HG02852 (cell line): Measurements from ENCODE around the gene HHLA2.

Source experiments
- ATAC-seq: cut with Tn5 transposase; IDR thresholded peaks from one replicate; pipeline ENCODE4 v1.9.1; 2021; ENCODE audit warnings: mild to moderate bottlenecking, moderate library complexity; ENCODE audit not compliant: unreplicated experiment

Gene HHLA2

GRCh38 chr3:108412121-108412750 lies 115.9 kb downstream of the HHLA2 start:
- no peak for ATAC-seq

DNA sequence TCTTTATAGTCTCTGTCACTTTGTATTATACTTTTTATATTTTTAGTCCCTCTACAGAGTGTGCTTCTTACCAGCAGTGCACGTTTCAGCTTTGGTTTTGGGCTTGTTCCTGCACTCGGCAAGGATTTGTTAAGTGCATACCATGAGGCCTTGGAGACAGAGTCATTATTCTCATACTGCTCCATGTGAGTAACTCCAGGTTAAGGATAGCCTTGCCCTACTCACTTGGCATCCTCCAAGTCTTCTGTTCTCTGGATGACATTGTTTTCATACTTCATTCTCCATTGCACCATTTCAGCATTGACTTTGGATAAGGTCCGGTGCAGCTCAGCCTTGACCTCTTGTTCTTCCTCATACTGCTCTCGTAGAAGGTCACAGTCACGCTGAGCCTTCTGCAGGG lies 117.7 kb downstream of the HHLA2 start:
- no peak for ATAC-seq

DNA sequence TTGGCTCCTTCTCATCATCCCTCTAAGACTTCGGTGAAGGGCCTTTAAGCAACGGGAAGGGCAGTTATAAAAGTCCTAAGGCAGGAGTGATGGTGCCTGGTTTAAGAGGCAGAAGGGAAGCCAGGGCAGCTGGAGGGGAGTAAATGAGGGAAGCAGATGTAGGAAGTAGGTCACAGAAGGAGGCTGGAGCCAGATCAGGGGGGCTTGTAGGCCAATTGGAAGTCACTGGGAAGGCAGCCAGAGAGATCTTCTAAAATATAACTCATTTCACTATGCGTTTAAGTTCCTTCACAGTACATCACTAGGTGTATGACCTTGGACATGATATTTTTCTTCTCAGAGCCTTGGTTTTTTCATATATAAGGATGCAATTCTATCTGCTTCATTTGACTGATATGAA lies 119.3 kb downstream of the HHLA2 start:
- ATAC-seq, result no peak

DNA sequence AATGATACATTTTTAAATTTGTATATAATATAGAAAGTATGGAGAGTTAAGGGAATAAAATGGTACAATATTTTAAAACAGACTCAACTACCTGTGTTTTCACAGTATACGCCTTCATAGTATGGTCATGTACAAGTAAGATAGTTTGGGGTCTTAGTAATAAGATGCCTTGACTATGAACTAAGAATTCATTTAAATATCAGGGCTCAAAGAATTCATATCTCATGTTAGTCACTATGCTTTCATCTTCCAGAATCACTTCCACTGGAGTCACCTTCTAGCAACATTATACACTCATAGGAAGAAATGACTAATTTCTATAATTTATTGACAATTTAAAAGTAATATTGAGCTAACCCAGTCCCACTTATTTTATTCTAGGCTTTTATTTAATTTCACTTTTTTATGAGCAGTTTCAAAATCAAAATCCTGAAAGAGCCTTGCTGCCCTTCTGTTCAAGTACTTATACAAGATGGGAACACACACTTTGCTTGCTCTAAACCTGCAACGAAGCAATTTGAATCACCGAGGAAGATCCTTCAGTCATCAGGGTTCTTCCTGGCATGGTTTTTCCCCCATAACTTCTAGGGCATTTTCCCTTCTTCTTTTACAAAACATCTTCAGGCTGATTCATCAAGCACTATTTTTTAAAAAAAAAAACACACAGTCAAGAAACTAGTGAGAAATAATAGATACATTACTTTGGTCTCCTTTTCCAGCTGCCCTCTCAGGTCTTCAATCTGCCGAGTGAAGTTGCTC lies 119.9 kb downstream of the HHLA2 start:
- no peak for ATAC-seq

DNA sequence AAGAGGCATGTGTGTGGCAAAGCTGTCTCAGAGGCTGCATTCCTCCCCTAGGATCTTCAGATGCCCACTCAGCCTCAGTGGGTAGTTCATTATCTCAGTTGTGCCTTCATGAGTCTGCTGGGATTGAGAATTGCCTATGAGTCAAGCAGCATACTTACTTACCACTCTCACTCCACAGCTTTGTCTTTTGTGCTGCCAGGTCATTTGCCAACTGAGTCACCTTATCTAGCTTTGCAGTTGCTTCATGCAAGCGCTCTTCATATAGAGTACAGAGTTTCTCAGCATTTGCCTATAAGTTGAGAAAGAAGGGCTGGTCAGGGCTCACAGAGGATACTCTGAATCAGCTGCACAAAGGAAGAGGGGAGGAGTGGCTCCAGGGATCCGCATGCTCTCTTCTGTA lies 124.6 kb downstream of the HHLA2 start:
- ATAC-seq, result no peak
